CD4-positive, alpha-beta T cell treated with Interleukin-12 subunit alpha and Interleukin-12 subunit beta, for 1 hour (primary cell): ENCODE results near the gene ACKR1.

Experiments
- DNase-seq: peaks from one replicate; pipeline ENCODE4 v3.0.0-alpha.2; 2020

Gene ACKR1

DNA sequence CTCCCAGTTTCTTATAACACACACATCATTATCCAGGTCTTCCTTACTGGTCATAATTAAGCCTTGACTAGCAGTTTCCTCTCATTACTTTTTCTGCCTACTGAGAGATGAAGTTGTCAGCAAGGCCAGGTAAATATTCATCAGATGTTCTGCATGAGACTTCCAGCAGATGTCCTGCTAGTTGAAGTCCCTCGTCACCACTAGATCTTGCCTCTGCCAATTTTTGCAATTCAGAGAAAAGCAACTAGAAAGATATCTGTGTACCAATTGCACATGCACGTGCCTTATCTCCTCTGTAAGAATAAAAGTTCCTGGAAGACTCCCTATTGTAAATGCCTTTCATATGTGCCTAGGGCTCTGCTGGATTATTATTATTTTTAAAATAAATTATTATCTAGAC lies 18.3 kb downstream of the ACKR1 start:
- no peak for DNase-seq

- no peak for DNase-seq
Measured at GRCh38 chr1:159228554-159228953, 23.9 kb downstream of the ACKR1 start.

DNA sequence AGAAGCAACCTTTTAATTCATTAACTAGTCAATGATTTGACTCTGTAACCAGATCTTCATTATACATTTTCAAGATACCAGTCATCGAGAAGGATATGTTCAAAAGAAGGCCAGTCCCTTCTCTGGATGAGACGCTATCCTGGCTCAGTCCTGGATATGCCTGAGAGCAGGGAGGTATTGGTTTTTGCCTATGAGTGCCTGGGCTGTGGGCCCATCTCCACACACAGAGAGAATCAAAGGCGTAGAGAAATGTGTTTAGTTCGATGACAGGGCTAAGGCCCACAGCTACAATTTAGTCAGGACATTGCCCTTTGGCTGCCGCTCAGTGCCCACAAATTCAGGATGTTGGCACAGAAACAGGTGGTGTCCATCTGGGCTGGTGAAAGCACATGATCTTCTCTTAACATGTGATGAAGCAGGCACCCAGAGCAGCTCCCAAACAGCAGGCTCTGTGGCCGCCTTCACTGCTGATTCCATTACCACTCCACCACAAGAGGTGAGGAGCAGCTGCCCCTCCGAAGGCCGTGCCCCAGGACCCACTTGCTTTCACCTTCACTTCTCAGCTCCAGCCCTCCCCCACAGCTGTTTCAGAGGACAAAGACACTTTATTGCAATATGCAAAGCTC lies 24.7 kb downstream of the ACKR1 start:
- DNase-seq: no peak

- no peak for DNase-seq
Measured at GRCh38 chr1:159229896-159230295, 25.2 kb downstream of the ACKR1 start.

GRCh38 chr1:159239551-159240220 lies 35.0 kb downstream of the ACKR1 start:
- no peak for DNase-seq

- no peak for DNase-seq
Measured at GRCh38 chr1:159247266-159247665, 42.6 kb downstream of the ACKR1 start.

DNA sequence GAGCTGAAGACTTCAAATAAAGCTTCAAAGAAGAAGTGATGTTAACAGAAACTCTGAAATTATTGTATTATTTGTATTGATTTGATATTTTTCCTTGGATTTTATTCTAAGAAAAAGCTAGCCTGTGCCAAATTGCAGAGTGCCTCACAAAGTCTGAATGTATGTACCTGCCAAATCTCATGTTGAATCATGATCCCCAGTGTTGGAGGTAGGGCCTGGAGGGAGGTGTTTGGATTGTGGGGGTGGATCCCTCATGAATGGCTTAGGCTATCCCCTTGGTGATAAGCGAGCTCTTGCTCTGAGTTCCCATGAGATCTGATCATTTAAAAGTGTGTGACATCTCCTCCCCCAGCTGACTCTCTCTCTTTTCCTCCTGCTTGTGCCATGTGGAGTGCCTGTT lies 43.6 kb downstream of the ACKR1 start:
- DNase-seq: no peak

GRCh38 chr1:159250638-159251216 lies 46.1 kb downstream of the ACKR1 start:
- no peak for DNase-seq
